ENCODE data around the gene HMGXB3.
"Not testable (repeated sequence)": the region's sequence is repeated elsewhere in the genome, so short reads cannot be mapped to it uniquely, and the experiment has no call there.

Gene HMGXB3

DNA sequence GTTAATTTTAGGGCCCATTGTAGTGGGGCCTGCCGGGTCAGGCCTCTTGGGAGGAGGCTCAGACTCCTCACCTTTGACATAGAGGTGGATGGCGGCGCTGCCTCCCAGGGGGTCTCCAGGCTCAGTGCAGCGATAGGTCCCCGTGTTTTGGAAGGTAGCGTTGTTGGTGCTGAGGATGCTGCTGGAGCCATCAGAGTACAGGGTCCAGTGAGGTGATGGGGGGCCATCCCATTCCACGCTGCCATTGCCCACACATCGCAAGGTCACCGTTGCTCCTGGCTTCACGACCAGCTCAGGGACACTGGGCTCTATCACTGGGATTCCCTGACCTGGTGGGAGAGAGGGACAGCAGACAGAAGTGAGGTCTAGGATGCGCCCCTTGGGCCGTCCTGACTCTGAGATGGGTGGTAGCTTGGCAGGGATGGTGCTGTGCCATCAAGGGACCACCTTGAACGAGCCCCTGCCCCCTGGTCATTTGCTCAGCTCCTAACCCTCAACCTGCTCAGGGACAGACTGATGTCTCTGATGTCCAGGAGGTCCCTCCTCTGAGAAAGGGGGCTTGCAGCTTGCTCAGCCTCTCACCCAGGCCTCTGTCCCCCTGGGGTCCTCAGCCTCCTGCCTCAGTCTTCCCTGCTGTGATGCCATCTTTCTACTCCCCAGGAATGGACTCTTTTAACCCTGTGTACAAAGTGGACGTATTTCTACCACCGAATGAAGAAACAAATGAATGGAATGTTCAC lies 80.3 kb downstream of the HMGXB3 start:
- DNase-seq (ENCODE audit: insufficient read length, low spot score) (no peak), FAIRE-seq (no peak)

GRCh38 chr5:150081541-150082283 lies 81.2 kb downstream of the HMGXB3 start:
- DNase-seq (ENCODE audit: insufficient read length, low spot score) = no peak
- FAIRE-seq = no peak

DNA sequence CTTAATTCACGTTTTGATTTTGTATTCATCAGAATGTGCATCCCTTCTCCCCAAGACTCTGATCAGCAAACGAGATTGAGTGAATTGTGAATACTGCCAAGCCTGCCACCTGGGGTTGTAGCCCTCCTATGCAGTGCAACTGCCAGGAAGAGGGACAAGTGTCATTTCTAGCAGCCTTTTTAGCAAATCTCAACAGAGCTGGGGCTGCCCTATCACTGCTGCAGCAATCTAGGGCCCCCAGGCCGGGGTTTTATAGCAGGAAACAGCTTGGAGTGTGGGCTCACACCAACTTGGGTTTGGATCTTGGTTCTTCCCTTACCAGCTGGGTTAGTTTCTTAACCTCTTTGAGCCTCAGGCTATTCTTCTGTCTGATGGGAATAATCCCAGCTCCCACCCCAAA lies 81.8 kb downstream of the HMGXB3 start:
- FAIRE-seq = no peak
- no peak for DNase-seq (ENCODE audit: insufficient read length, low spot score)

GRCh38 chr5:150082889-150083288 lies 82.3 kb downstream of the HMGXB3 start:
- DNase-seq (ENCODE audit: insufficient read length, low spot score) (no peak), FAIRE-seq (no peak)

DNA sequence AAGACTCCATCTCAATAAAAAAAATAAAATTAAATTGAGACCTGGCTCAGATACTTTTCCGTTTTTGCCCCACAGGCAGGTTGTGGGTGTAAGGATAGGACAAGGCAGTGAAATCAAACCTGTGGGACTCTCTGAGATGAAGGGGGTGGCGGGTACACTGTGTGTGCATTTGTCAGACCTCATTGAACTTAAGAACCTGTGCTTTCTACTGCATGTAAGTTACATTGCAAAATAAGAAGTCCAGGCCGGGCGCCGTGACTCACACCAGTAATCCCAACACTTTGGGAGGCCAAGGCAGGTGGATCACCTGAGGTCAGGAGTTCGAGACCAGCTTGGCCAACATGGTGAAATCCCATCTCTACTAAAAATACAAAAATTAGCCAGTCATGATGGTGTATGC lies 84.2 kb downstream of the HMGXB3 start:
- not testable (repeated sequence) for DNase-seq (ENCODE audit: insufficient read length, low spot score); FAIRE-seq

GRCh38 chr5:150085191-150085912 lies 84.8 kb downstream of the HMGXB3 start:
- FAIRE-seq = no peak
- no peak for DNase-seq (ENCODE audit: insufficient read length, low spot score)

DNA sequence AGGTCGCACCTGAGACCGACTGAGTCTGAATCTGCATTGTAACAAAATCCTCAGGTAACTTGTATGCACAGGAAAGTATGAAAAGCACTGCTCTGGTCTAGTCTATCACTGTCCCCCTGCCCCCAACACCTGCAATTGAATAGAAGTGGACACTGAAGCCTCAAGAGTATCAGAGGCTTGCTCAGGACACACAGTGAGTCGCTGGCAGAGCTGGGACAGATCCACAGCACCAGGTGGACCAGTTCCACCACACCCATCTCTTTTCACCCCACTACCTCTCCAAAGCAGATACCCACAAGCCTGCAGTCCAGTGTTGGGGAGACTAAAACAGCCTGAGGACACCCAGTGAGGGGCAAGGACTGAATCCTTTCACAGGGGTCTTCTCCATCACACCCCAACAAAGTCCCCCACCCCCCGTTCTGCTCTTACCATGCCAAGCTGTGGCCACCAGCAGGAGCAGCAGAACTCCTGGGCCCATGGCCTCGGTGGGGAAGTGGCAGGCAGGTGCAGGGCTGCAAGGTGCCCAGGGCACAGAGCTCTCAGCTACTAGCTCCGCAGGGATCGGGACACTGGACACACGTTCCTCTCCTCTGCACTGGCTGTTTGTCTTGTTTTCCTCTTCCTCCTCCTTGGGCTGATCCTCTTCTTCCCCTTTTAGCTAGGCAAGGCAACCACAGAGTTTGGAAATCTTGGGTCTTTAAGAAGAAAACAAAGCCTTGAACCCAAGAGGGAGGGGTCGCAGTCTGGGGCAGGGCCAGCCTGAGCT lies 85.6 kb downstream of the HMGXB3 start, which contains the start of gene CSF1R:
CSF1R (minus strand) TSS at position 605 of the 766 bp plus-strand sequence; CDS start at position 478, 127 bp downstream.
- FAIRE-seq = no peak

GRCh38 chr5:150092159-150092787 lies 91.7 kb downstream of the HMGXB3 start:
- FAIRE-seq (peak; percentile 23), DNase-seq (ENCODE audit: insufficient read length, low spot score) (no peak)

More for the DNA sequence above, 85.6 kb downstream of the HMGXB3 start, which contains the start of gene CSF1R:
- no peak for DNase-seq (ENCODE audit: insufficient read length, low spot score)

DNA sequence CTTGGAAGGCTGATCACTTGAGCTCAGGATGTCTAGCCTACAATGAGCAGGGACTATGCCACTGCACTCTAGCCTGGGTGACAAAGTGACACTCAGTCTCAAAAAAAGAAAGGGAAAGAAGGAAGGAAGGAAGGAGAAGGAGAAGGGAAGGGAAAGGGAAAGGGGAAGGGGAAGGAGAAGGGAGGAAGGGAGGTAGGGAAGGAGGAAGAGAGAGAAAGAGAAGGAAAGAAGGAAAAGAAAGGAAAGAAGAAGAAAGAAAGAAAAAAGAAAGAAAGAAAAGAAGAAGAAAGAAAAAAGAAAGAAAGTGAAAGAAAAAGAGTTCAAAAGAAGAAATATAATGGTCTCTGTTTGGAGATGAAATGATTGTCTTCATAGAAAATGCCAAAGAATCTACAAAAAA lies 96.6 kb downstream of the HMGXB3 start:
- no peak for FAIRE-seq
- DNase-seq (ENCODE audit: insufficient read length, low spot score) = no peak

- no peak for FAIRE-seq
- no peak for DNase-seq (ENCODE audit: insufficient read length, low spot score)
These were observed 100.5 kb downstream of the HMGXB3 start for GRCh38 chr5:150101023-150101422.

Measured in HTR-8/SVneo (cell line).